Measurements from ENCODE around the gene BRINP2. TPM values are rescaled to one million over a fixed set of nuclear protein-coding genes. Genes with fewer than 3 reads are reported as not detected.
A peak's percentile ranks its signal among the peaks of the same experiment; 100 is the strongest.

BRINP2 gene
- total RNA-seq, 1 donor: not detected

GRCh38 chr1:177165069-177165439 is 5.7 kb upstream of the BRINP2 start:
- H3K4me1 ChIP-seq (ENCODE audit: insufficient read depth, low read length): no peaks in the 10 kb centered on the region
- H3K27ac ChIP-seq (ENCODE audit: low read depth, low read length): no peak overlapping the region
- no peak overlapping the region for H2AFZ ChIP-seq (ENCODE audit: low read length)
- H3K79me2 ChIP-seq (ENCODE audit: insufficient read depth, low read length): no peaks in the 10 kb centered on the region
- no peak overlapping the region for H3K4me3 ChIP-seq (ENCODE audit: insufficient read depth, low read length)
- TF ChIP-seq CTCF (IDR thresholded peaks at IDR 0.05; ENCODE audit: extremely low read depth, low read depth, low read length): no peak
- peaks cover 43% of the 10 kb centered on the region for H3K27me3 ChIP-seq (ENCODE audit: insufficient read depth, low read length)
- H3K9me3 ChIP-seq (ENCODE audit: low read depth, low read length): no peaks in the 10 kb centered on the region
- no peaks in the 10 kb centered on the region for H4K20me1 ChIP-seq (ENCODE audit: insufficient read depth, low read length)
- no peak for DNase-seq (ENCODE audit: insufficient read length, low spot score, missing footprints)
- no peak overlapping the region for H3K4me2 ChIP-seq (ENCODE audit: insufficient read depth, low read length)
- no peaks in the 10 kb centered on the region for H3K36me3 ChIP-seq (ENCODE audit: insufficient read depth, low read length)

GRCh38 chr1:177171536-177172123 is 872 bp downstream of the BRINP2 start:
- Histone ChIP-seq H3K27ac (ENCODE audit: low read depth, low read length) (no peak overlapping the region), H3K4me2 (ENCODE audit: insufficient read depth, low read length) (peak overlapping the region; percentile 71), H3K36me3 (ENCODE audit: insufficient read depth, low read length) (no peaks in the 10 kb centered on the region), H4K20me1 (ENCODE audit: insufficient read depth, low read length) (no peaks in the 10 kb centered on the region), H2AFZ (ENCODE audit: low read length) (no peak overlapping the region), H3K4me3 (ENCODE audit: insufficient read depth, low read length) (peak overlapping the region; percentile 48), H3K9me3 (ENCODE audit: low read depth, low read length) (no peaks in the 10 kb centered on the region), H3K4me1 (ENCODE audit: insufficient read depth, low read length) (no peaks in the 10 kb centered on the region), H3K79me2 (ENCODE audit: insufficient read depth, low read length) (no peaks in the 10 kb centered on the region), H3K27me3 (ENCODE audit: insufficient read depth, low read length) (peaks cover 42% of the 10 kb centered on the region)
- DNase-seq (ENCODE audit: insufficient read length, low spot score, missing footprints): peak; percentile 77
- no peak for TF ChIP-seq CTCF (IDR thresholded peaks at IDR 0.05; ENCODE audit: extremely low read depth, low read depth, low read length)

GRCh38 chr1:177172272-177172671 is 1.5 kb downstream of the BRINP2 start:
- no peak overlapping the region for H3K4me2 ChIP-seq (ENCODE audit: insufficient read depth, low read length)
- no peak overlapping the region for H2AFZ ChIP-seq (ENCODE audit: low read length)
- no peaks in the 10 kb centered on the region for H3K4me1 ChIP-seq (ENCODE audit: insufficient read depth, low read length)
- no peak for TF ChIP-seq CTCF (IDR thresholded peaks at IDR 0.05; ENCODE audit: extremely low read depth, low read depth, low read length)
- no peak overlapping the region for H3K27ac ChIP-seq (ENCODE audit: low read depth, low read length)
- H4K20me1 ChIP-seq (ENCODE audit: insufficient read depth, low read length): no peaks in the 10 kb centered on the region
- H3K9me3 ChIP-seq (ENCODE audit: low read depth, low read length): no peaks in the 10 kb centered on the region
- no peaks in the 10 kb centered on the region for H3K36me3 ChIP-seq (ENCODE audit: insufficient read depth, low read length)
- no peaks in the 10 kb centered on the region for H3K79me2 ChIP-seq (ENCODE audit: insufficient read depth, low read length)
- peak; percentile 75 for DNase-seq (ENCODE audit: insufficient read length, low spot score, missing footprints)
- H3K27me3 ChIP-seq (ENCODE audit: insufficient read depth, low read length): peaks cover 42% of the 10 kb centered on the region
- H3K4me3 ChIP-seq (ENCODE audit: insufficient read depth, low read length): no peak overlapping the region

- H3K36me3 ChIP-seq (ENCODE audit: insufficient read depth, low read length): no peaks in the 10 kb centered on the region
- no peak overlapping the region for H3K27ac ChIP-seq (ENCODE audit: low read depth, low read length)
- no peaks in the 10 kb centered on the region for H3K9me3 ChIP-seq (ENCODE audit: low read depth, low read length)
- H3K4me3 ChIP-seq (ENCODE audit: insufficient read depth, low read length): no peak overlapping the region
- no peaks in the 10 kb centered on the region for H3K4me1 ChIP-seq (ENCODE audit: insufficient read depth, low read length)
- H3K79me2 ChIP-seq (ENCODE audit: insufficient read depth, low read length): no peaks in the 10 kb centered on the region
- H2AFZ ChIP-seq (ENCODE audit: low read length): no peak overlapping the region
- H3K27me3 ChIP-seq (ENCODE audit: insufficient read depth, low read length): peaks cover 40% of the 10 kb centered on the region
- H4K20me1 ChIP-seq (ENCODE audit: insufficient read depth, low read length): no peaks in the 10 kb centered on the region
- no peak overlapping the region for H3K4me2 ChIP-seq (ENCODE audit: insufficient read depth, low read length)
- no peak for DNase-seq (ENCODE audit: insufficient read length, low spot score, missing footprints)
- no peak for TF ChIP-seq CTCF (IDR thresholded peaks at IDR 0.05; ENCODE audit: extremely low read depth, low read depth, low read length)
Measured at GRCh38 chr1:177172866-177173265, 2.1 kb downstream of the BRINP2 start.

All from osteoblast (primary cell).